AG20443 (cell line): Measurements from ENCODE around the gene ITIH1.
"Not testable (repeated sequence)": the region's sequence is repeated elsewhere in the genome, so short reads cannot be mapped to it uniquely, and the experiment has no call there.

Source experiments
- DNase-seq: peaks from one replicate; pipeline ENCODE4 v3.0.0; 2012; ENCODE audit warnings: low spot score, mixed read lengths

ITIH1 gene

DNA sequence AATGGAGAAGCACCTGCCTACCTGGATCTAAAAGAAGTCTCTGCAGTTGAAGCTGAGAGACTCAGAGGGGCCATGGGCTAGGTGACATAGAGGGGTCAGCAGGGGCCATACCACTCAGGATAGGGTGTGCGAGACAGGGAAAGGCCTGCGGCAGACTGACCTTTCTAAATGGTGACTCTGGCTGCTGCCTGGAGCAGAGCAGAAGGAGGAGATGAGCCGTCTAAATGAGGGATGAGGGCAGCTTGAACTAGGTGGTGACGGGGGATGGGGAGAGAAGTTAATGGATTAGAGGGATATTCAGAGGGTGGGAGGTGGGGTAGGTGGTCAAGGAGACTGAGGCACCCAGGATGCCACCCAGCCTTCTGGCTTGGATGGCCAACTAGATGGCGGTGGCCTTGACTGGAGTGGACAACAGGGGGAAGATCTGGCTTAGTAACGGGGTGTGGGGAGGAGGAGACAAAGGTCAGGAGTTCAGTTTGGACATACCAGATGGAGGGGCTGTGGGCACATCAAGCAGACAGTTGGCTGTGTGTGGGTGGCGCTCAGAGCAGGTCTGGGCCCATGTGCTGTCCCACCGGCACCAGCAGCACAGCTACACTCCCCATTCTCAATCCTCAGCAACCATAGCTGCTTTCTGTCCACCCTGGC is 3.2 kb upstream of the ITIH1 start:
- DNase-seq: no peak

DNA sequence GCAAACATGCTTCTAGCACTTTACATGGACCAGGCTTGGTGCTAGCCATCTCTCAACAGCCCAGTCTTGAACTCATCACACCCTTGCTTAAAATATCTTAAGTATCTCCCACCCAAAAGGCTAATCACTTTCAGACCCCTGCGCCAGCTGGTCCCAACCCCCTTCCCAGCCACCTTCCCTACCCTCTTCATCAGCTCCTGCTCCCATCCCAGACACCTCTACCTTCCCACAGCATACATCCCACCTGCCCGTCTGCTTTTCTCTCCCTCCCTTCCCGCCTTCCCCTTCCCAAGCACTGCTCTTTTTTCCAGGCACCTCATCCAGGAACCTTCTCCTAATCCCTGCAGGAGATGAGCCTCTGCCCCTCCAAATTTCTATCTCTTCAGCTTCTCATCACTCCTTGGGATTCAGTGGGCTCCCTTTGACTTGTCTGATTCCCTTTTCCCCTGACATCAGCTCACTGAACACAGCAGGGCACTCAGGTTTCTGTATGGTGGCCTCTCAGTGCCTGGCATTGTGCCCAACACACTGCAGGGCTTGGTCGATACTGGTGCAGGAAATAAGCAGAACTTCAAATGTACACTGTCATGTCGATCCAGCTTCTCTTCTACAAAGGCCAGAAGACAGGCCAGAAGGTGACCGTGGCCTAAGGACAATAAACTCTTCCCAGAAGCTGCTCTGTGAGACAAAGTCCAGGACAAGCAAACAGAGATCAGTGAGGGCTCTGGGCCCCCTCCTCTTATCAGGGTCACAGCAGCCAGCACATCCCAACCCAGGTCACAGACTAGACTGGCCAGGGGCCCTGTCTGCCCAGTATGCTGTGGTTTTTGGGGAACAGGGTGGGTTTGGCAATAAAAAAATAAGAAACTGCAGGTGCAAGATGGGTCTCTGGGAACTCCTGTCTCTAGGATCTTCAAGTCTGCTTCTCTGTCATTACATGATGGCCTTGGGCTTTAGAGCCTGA is 2.2 kb upstream of the ITIH1 start:
- DNase-seq: no peak

DNA sequence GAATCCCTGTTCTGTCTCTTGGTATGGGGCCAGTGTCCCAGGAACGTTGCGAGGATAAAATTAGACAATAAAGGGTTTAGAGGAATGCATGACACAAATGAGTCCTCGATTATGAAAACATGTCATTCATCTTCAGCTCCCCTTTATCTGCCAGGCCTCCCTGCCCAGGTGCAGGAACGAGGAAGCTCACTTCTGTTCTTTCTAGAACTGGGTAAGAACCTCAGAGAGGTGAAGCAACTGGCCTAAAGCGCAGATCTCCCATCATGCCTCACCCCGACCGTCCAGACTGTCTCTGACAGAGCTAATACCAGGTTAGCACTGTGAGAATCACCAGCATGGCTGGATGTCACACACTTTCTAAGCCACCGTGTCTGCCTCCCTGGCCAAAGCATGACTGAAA is 1.5 kb upstream of the ITIH1 start:
- DNase-seq: no peak

- not testable (repeated sequence) for DNase-seq
These were observed 913 bp upstream of the ITIH1 start for GRCh38 chr3:52776486-52776885.

GRCh38 chr3:52777959-52778805 is 783 bp downstream of the ITIH1 start:
- DNase-seq: no peak

DNA sequence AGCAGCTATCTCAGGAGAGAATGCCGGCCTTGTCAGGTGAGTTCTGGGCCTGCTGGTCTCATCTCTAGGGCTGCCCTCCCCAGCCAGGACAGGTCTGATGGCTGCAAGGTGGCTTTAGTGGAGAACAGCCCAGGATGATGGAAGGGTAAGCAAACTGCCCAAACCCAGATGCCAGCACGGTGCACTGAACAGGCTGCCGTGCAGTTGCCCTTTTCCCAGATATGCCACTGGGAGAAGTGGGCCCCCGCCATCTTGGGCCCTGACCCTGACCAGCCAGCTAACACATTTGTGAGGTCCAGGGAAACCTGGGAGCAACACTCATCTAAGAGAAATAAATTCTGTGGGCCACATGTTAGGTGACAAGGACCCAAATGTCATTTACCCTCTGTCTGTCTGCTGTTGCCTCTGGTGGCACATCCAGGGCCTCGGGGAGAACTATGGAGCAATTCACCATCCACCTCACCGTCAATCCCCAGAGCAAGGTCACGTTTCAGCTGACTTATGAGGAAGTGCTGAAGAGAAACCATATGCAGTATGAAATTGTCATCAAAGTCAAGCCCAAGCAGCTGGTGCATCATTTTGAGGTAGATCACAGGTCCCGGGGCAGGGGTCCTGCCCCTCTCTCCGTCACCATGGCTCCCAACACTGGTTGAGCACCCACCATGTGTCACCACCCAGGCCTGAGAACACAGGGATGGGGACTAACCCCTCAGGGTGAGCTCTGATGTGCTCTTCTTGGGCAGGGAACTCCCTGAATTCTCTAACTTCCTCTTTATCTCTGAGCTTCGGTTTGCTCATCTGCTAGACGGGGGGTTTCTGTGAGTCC is 1.8 kb downstream of the ITIH1 start:
- DNase-seq: peak; percentile 8

DNA sequence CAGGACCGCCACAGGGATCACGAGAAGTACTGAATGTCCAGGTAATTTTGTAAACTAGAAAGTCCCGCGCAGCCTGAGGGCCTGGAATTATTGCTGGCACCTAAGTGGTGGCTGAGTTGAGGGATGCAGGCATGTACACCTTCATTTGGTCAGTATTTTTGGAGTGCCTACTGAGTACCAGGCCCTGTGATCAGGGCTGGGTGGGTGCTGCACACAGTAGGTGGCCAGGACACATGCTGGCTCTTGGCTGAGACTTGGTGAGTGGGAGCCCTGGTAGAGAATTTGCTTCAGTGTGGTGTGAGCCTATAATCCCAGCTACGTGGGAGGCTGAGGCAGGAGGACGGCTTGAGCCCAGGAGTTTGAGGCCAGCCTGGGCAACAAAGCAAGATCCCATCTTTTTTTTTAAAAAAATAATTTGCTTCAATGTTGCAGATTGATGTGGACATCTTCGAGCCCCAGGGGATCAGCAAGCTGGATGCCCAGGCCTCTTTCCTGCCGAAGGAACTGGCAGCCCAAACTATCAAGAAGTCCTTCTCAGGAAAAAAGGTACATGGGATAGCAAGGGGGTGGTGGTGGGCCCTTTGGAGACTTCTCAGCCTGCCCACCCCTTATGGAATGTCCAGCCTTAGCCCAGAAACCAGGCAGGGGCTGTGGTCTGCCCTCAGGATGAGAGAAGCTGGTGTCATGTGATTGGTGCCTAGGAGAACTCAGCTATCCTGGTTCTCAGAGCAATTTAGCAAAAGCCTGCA is 2.6 kb downstream of the ITIH1 start:
- DNase-seq: no peak

DNA sequence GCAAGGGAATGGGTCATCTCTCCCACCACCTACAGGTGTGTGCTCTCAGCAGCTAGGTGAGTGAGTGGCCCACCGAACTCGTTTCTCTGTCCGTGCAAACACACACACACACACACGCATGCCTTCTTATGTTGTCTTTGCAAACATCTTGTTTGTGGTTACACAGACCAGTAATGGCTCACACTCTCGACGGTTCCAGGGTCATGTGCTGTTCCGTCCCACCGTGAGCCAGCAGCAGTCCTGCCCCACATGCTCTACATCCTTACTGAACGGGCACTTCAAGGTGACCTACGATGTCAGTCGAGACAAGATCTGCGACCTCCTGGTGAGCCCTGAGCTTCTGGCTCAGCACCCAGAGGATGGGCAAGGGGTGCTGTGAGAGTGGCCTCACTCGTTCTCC is 4.3 kb downstream of the ITIH1 start:
- no peak for DNase-seq

DNA sequence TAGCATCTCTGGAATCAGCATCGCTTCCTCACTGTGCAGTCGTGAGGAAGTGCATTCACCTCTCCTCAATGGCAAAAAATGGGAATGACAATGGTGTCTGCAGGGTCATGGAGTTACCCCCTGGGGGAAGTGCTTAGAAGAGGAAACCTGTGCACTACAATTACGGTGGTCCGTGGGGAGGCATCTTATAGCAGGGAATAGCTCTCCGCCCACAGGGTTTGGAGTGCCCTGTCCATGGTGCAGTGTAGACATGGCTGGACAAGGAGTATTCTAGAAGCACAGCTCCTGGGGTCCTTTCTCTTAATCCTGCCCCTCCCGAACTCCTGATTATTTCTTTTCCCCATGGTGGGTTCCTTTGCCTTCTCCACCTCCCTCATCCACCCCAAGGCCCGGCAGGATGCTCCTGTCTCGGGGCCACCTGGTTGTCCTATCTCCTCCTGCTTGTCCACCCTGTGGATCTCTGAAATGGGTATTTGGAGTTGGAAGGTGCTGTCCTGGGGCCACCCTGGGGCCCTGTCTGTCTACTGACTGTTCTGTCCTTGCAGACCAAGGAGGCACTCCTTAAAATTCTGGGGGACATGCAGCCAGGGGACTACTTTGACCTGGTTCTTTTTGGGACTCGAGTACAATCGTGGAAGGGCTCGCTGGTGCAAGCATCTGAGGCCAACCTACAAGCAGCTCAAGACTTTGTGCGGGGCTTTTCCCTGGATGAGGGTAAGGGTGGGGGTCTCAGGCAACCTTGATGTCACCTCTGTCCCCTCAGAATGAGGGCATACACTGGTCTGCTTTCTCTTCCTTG is 5.2 kb downstream of the ITIH1 start:
- DNase-seq: no peak

- no peak for DNase-seq
These were observed 5.8 kb downstream of the ITIH1 start for GRCh38 chr3:52783211-52783555.

DNA sequence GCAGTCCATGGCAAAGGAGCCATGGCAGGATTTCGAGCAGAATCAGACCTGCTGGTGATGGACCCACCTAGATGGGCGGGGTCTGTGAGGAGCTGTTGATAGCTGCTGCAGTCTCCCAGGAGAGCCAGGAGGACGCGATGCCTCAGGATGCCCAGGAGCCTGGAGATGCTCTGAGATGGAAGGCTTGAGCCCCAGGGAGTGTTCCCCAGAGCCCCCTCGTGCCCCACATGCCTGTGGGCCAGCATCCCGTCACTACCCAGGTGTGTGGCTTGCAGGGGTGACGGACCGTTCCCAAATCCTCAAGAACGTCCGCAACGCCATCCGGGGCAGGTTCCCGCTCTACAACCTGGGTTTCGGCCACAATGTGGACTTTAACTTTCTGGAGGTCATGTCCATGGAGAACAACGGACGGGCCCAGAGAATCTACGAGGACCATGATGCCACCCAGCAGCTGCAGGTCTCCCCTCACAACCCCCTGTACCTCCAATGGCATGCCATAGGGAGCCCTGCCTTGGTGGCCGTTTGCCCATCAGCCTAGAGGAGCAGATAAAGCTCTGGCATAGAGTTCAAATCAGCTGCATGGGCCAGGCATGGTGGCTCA is 6.7 kb downstream of the ITIH1 start:
- no peak for DNase-seq

- DNase-seq: no peak
These were observed 7.7 kb downstream of the ITIH1 start for GRCh38 chr3:52784931-52785590.

DNA sequence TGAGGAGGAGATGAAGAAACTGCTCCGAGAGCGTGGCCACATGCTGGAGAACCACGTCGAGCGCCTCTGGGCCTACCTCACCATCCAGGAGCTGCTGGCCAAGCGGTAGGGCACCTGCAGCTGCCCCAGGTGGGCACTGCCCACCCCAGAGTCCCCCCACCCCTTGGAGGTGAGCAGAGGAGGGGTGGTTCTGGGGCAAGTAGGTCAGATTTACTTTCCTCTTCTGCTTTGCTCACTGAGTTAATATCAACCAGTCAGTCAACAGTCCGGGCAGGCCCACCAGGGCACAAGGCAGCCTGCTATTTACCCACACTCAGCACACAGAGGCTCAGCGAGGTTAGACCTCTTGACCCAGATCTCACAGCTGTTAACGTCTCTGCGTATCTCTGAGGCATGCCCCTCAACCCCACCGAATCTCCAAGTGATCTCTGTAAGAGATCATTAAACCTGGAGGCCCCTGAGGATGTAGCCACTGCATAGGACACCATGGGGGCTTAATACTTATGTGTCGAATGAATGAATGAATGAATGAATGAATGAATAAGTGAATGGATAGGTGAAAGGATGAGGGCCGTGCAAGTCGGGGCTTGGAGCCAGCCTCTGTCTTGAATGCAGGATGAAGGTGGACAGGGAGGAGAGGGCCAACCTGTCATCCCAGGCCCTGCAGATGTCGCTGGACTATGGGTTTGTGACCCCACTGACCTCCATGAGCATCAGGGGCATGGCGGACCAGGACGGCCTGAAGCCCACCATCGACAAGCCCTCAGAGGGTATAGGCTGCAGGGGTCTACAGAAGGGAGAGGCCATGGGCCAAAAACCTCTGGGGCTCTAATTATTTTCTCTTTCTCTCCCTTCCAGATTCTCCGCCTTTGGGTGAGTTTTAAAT is 9.2 kb downstream of the ITIH1 start:
- DNase-seq: no peak

- DNase-seq: no peak
These were observed 9.8 kb downstream of the ITIH1 start for GRCh38 chr3:52787246-52787645.

GRCh38 chr3:52787672-52788625 is 10.6 kb downstream of the ITIH1 start:
- DNase-seq: peak; percentile 74

- no peak for DNase-seq
These were observed 11.7 kb downstream of the ITIH1 start for GRCh38 chr3:52788890-52789745.
